ENCODE data around the gene PNRC1.
A peak's percentile ranks its signal among the peaks of the same experiment; 100 is the strongest.

GRCh38 chr6:89122625-89123024 lies 42.1 kb downstream of the PNRC1 start:
- TF ChIP-seq POLR2A (IDR thresholded peaks at IDR 0.05; ENCODE audit: low read depth): no peak
- TF ChIP-seq, protein P1, sequence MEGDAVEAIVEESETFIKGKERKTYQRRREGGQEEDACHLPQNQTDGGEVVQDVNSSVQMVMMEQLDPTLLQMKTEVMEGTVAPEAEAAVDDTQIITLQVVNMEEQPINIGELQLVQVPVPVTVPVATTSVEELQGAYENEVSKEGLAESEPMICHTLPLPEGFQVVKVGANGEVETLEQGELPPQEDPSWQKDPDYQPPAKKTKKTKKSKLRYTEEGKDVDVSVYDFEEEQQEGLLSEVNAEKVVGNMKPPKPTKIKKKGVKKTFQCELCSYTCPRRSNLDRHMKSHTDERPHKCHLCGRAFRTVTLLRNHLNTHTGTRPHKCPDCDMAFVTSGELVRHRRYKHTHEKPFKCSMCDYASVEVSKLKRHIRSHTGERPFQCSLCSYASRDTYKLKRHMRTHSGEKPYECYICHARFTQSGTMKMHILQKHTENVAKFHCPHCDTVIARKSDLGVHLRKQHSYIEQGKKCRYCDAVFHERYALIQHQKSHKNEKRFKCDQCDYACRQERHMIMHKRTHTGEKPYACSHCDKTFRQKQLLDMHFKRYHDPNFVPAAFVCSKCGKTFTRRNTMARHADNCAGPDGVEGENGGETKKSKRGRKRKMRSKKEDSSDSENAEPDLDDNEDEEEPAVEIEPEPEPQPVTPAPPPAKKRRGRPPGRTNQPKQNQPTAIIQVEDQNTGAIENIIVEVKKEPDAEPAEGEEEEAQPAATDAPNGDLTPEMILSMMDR (IDR thresholded peaks at IDR 0.05): peak; percentile 53 to 59 (median 55)
- TF ChIP-seq POLR2AphosphoS5 (IDR thresholded peaks at IDR 0.05): no peak
